Vagina (tissue), 2 donors: ENCODE data around the gene SCARB2. TPM values are rescaled to one million over a fixed set of nuclear protein-coding genes. Genes with fewer than 3 reads are reported as not detected.

Experiments
- DNase-seq, 2 donors: peaks; one replicate each; pipeline ENCODE4 v3.0.0-alpha.2; 2017; ENCODE audit errors: extremely low spot score in 2 of 2
- H3K27ac ChIP-seq: fragments of 200-600 bp; sonication (generic); one replicate; pipeline ENCODE4 v1.5.1; 2019
- H3K27me3 ChIP-seq: fragments of 200-600 bp; sonication (generic); one replicate; pipeline ENCODE4 v1.5.1; 2019
- H3K36me3 ChIP-seq, 2 donors: fragments of 200-600 bp; sonication (generic); one replicate each; pipeline ENCODE4 v1.5.1; 2017 to 2019
- H3K4me1 ChIP-seq: fragments of 200-600 bp; sonication (generic); one replicate; pipeline ENCODE4 v1.5.1; 2019
- H3K4me3 ChIP-seq, 2 donors: fragments of 200-600 bp; sonication (generic); 1 replicate in 1 of 2; 2 replicates in 1 of 2; pipeline ENCODE4 v1.5.1; 2016 to 2019
- H3K9me3 ChIP-seq: fragments of 200-600 bp; sonication (generic); one replicate; pipeline ENCODE4 v1.5.1; 2019
- CTCF ChIP-seq, 3 experiments: fragments of 450-650 bp in 2 of 3; fragments of 200-600 bp in 1 of 3; sonication (generic) in 1 of 3; IDR thresholded peaks; one replicate each; pipeline ENCODE4 v1.5.1; 2017 to 2019; ENCODE audit warnings: antibody characterized with exemption in 3 of 3, mild to moderate bottlenecking in 2 of 3, moderate library complexity in 2 of 3
- POLR2A ChIP-seq, 2 donors: fragments of 450-650 bp; IDR thresholded peaks; one replicate each; pipeline ENCODE4 v1.6.1; 2017; ENCODE audit warnings: antibody characterized with exemption in 2 of 2, mild to moderate bottlenecking in 2 of 2, moderate library complexity in 2 of 2
- POLR2AphosphoS5 ChIP-seq, 2 donors: sonication (generic); formaldehyde crosslinking; IDR thresholded peaks; one replicate each; pipeline ENCODE4 v1.9.0; 2017; ENCODE audit warnings: antibody characterized with exemption in 2 of 2, mild to moderate bottlenecking in 2 of 2, low read depth in 1 of 2; ENCODE audit not compliant: insufficient read depth in 1 of 2
- intact Hi-C: fragments of 100-400 bp; cut with DNase I; formaldehyde crosslinking; loops from one replicate; pipeline ENCODE4 v1.15.1; 2023
- total RNA-seq: library from RNA; depleted of rRNA; stranded (reverse); fragments of >200 nt; gene quantifications from one replicate; pipeline ENCODE4 v1.2.3, GENCODE V29; 2016

SCARB2 gene
- total RNA-seq, 1 donor from 2014 or later, result 156 TPM

GRCh38 chr4:76177709-76178108, 35.9 kb downstream of the SCARB2 start:
- H3K27ac ChIP-seq, result no peak overlapping the region
- peaks cover 8% of the 10 kb centered on the region for H3K4me1 ChIP-seq
- H3K36me3 ChIP-seq, result peaks cover 3 to 44% of the 10 kb centered on the region in 2 donors
- TF ChIP-seq POLR2AphosphoS5 (IDR thresholded peaks at IDR 0.05; ENCODE audit: insufficient read depth in 1 of 2, low read depth in 1 of 2) (no peak), POLR2A (IDR thresholded peaks at IDR 0.05) (no peak), CTCF (IDR thresholded peaks at IDR 0.05) (no peak)
- no peaks in the 10 kb centered on the region for H3K9me3 ChIP-seq
- intact Hi-C loops, result no loop called here
- no peaks in the 10 kb centered on the region for H3K27me3 ChIP-seq
- no peak overlapping the region for H3K4me3 ChIP-seq
- DNase-seq, result no peak

- H3K27me3 ChIP-seq, result no peaks in the 10 kb centered on the region
- H3K36me3 ChIP-seq, result peaks cover 3 to 61% of the 10 kb centered on the region in 2 donors
- intact Hi-C loops, result no loop called here
- no peak for DNase-seq
- TF ChIP-seq POLR2A (IDR thresholded peaks at IDR 0.05) (no peak), CTCF (IDR thresholded peaks at IDR 0.05) (no peak), POLR2AphosphoS5 (IDR thresholded peaks at IDR 0.05; ENCODE audit: insufficient read depth in 1 of 2, low read depth in 1 of 2) (no peak)
- no peaks in the 10 kb centered on the region for H3K9me3 ChIP-seq
- no peak overlapping the region for H3K27ac ChIP-seq
- H3K4me1 ChIP-seq, result peaks cover 8% of the 10 kb centered on the region
- H3K4me3 ChIP-seq, result no peak overlapping the region
These were observed 38.3 kb downstream of the SCARB2 start for GRCh38 chr4:76175336-76175735.

GRCh38 chr4:76174216-76174615, 39.4 kb downstream of the SCARB2 start:
- TF ChIP-seq CTCF (IDR thresholded peaks at IDR 0.05), result no peak
- TF ChIP-seq POLR2AphosphoS5 (IDR thresholded peaks at IDR 0.05; ENCODE audit: insufficient read depth in 1 of 2, low read depth in 1 of 2), result no peak
- no peak for TF ChIP-seq POLR2A (IDR thresholded peaks at IDR 0.05)
- DNase-seq, result no peak
- H3K9me3 ChIP-seq, result no peaks in the 10 kb centered on the region
- H3K27me3 ChIP-seq, result no peaks in the 10 kb centered on the region
- peaks cover 3 to 63% of the 10 kb centered on the region in 2 donors for H3K36me3 ChIP-seq
- H3K27ac ChIP-seq, result no peak overlapping the region
- intact Hi-C loops, result no loop called here
- H3K4me3 ChIP-seq, result no peak overlapping the region
- H3K4me1 ChIP-seq, result no peaks in the 10 kb centered on the region

GRCh38 chr4:76168688-76169087, 44.9 kb downstream of the SCARB2 start:
- TF ChIP-seq POLR2AphosphoS5 (IDR thresholded peaks at IDR 0.05; ENCODE audit: insufficient read depth in 1 of 2, low read depth in 1 of 2) (no peak), CTCF (IDR thresholded peaks at IDR 0.05) (no peak), POLR2A (IDR thresholded peaks at IDR 0.05) (no peak)
- H3K27me3 ChIP-seq, result no peaks in the 10 kb centered on the region
- no peak for DNase-seq
- no peaks in the 10 kb centered on the region for H3K9me3 ChIP-seq
- no peak overlapping the region for H3K27ac ChIP-seq
- no peak overlapping the region for H3K4me3 ChIP-seq
- peaks cover 0 to 81% of the 10 kb centered on the region in 2 donors for H3K36me3 ChIP-seq
- H3K4me1 ChIP-seq, result no peaks in the 10 kb centered on the region
- intact Hi-C loops, result no loop called here

- Histone ChIP-seq H3K27me3 (no peaks in the 10 kb centered on the region), H3K4me1 (no peaks in the 10 kb centered on the region), H3K9me3 (no peaks in the 10 kb centered on the region), H3K36me3 (peaks cover 0 to 80% of the 10 kb centered on the region in 2 donors), H3K27ac (no peak overlapping the region), H3K4me3 (no peak overlapping the region)
- TF ChIP-seq POLR2AphosphoS5 (IDR thresholded peaks at IDR 0.05; ENCODE audit: insufficient read depth in 1 of 2, low read depth in 1 of 2), result no peak
- no peak for TF ChIP-seq CTCF (IDR thresholded peaks at IDR 0.05)
- no peak for TF ChIP-seq POLR2A (IDR thresholded peaks at IDR 0.05)
- intact Hi-C loops, result no loop called here
- no peak for DNase-seq
These were observed 47.1 kb downstream of the SCARB2 start for GRCh38 chr4:76166480-76166879.
